Mesothelial cell of epicardium (in vitro differentiated cells): ENCODE data around the gene DNER. TPM values are rescaled to one million over a fixed set of nuclear protein-coding genes. Genes with fewer than 3 reads are reported as not detected.

ENCODE experiments used
- DNase-seq, 2 experiments: peaks; one replicate each; pipeline ENCODE4 v3.0.0; 2021; ENCODE audit warnings: low spot score in 2 of 2; ENCODE audit not compliant: unreplicated experiment in 2 of 2
- H3K27ac Mint-ChIP-seq: 2 replicates; pipeline ENCODE4 v1.8.0; 2021; ENCODE audit warnings: mixed read lengths
- H3K27me3 Mint-ChIP-seq: 2 replicates; pipeline ENCODE4 v1.8.0; 2021; ENCODE audit warnings: low read depth, mixed read lengths
- H3K36me3 Mint-ChIP-seq: 2 replicates; pipeline ENCODE4 v1.8.0; 2021; ENCODE audit warnings: mixed read lengths
- H3K4me1 Mint-ChIP-seq: 2 replicates; pipeline ENCODE4 v1.8.0; 2021; ENCODE audit warnings: mixed read lengths
- H3K4me3 Mint-ChIP-seq: 2 replicates; pipeline ENCODE4 v1.8.0; 2021; ENCODE audit warnings: mild to moderate bottlenecking, moderate library complexity, mixed read lengths
- H3K9me3 Mint-ChIP-seq: 2 replicates; pipeline ENCODE4 v1.8.0; 2021; ENCODE audit warnings: mixed read lengths
- CTCF ChIP-seq: fragments of 200-600 bp; sonication (generic); IDR thresholded peaks from one replicate; pipeline ENCODE4 v1.5.0; 2021; ENCODE audit warnings: antibody characterized with exemption; ENCODE audit not compliant: unreplicated experiment
- total RNA-seq: library from RNA; stranded (reverse); gene quantifications from 3 replicates; pipeline ENCODE4 v1.2.1, GENCODE V29; 2021

Gene DNER
- total RNA-seq, 1 donor from 2014 or later, result not detected

- H3K36me3 Mint-ChIP-seq, result no peaks in the 10 kb centered on the region
- H3K27ac Mint-ChIP-seq, result no peak overlapping the region
- peaks cover 5% of the 10 kb centered on the region for H3K4me1 Mint-ChIP-seq
- no peak for TF ChIP-seq CTCF
- no peaks in the 10 kb centered on the region for H3K9me3 Mint-ChIP-seq
- no peak for DNase-seq
- H3K4me3 Mint-ChIP-seq, result no peak overlapping the region
- H3K27me3 Mint-ChIP-seq, result peaks cover 4% of the 10 kb centered on the region
These were observed 238.6 kb downstream of the DNER start for GRCh38 chr2:229475778-229476177.

- Mint-ChIP-seq H3K27me3 (peaks cover 4% of the 10 kb centered on the region), H3K9me3 (no peaks in the 10 kb centered on the region), H3K36me3 (no peaks in the 10 kb centered on the region), H3K4me1 (peaks cover 6% of the 10 kb centered on the region), H3K27ac (no peak overlapping the region), H3K4me3 (no peak overlapping the region)
- TF ChIP-seq CTCF, result no peak
- DNase-seq, result no peak
These were observed 240.2 kb downstream of the DNER start for GRCh38 chr2:229474125-229474524.

- TF ChIP-seq CTCF, result no peak
- Mint-ChIP-seq H3K36me3 (no peaks in the 10 kb centered on the region), H3K9me3 (no peaks in the 10 kb centered on the region), H3K4me3 (no peak overlapping the region), H3K27me3 (peaks cover 11% of the 10 kb centered on the region), H3K4me1 (peaks cover 22% of the 10 kb centered on the region), H3K27ac (no peak overlapping the region)
- DNase-seq, result no peak
These were observed 243.6 kb downstream of the DNER start for GRCh38 chr2:229470781-229471180.

GRCh38 chr2:229467783-229468182, 246.6 kb downstream of the DNER start:
- DNase-seq, result no peak
- Mint-ChIP-seq H3K4me3 (no peak overlapping the region), H3K27me3 (peaks cover 9% of the 10 kb centered on the region), H3K9me3 (peaks cover 3% of the 10 kb centered on the region), H3K4me1 (peaks cover 22% of the 10 kb centered on the region), H3K36me3 (no peaks in the 10 kb centered on the region), H3K27ac (no peak overlapping the region)
- no peak for TF ChIP-seq CTCF

- Mint-ChIP-seq H3K4me1 (peaks cover 19% of the 10 kb centered on the region), H3K9me3 (peaks cover 3% of the 10 kb centered on the region), H3K27me3 (peaks cover 10% of the 10 kb centered on the region), H3K36me3 (no peaks in the 10 kb centered on the region), H3K4me3 (no peak overlapping the region), H3K27ac (no peak overlapping the region)
- no peak for DNase-seq
- TF ChIP-seq CTCF, result no peak
These were observed 250.5 kb downstream of the DNER start for GRCh38 chr2:229463841-229464346.

- TF ChIP-seq CTCF, result no peak
- peaks cover 3% of the 10 kb centered on the region for H3K9me3 Mint-ChIP-seq
These were observed 252.2 kb downstream of the DNER start for GRCh38 chr2:229462112-229462511.

More at GRCh38 chr2:229462112-229462511, 252.2 kb downstream of the DNER start:
- DNase-seq, result no peak
- H3K4me1 Mint-ChIP-seq, result peaks cover 3% of the 10 kb centered on the region
- no peaks in the 10 kb centered on the region for H3K36me3 Mint-ChIP-seq
- peaks cover 9% of the 10 kb centered on the region for H3K27me3 Mint-ChIP-seq
- no peak overlapping the region for H3K27ac Mint-ChIP-seq
- no peak overlapping the region for H3K4me3 Mint-ChIP-seq
